Measurements from ENCODE around the gene TRABD2B. TPM values are rescaled to one million over a fixed set of nuclear protein-coding genes. Genes with fewer than 3 reads are reported as not detected.

The TRABD2B gene
- total RNA-seq, 5 donors from 2014 or later (not counting 1 experiment from before 2014, with no cell fraction given): not detected

- ChIA-PET POLR2A (no interaction called here), CTCF (interaction anchor here in 1 of 2 donors (0.6 kb wide), 1 partner anchor 16 kb away, joined by 3 read pairs; no protein-coding TSS in a partner anchor)
- Histone ChIP-seq H3K27ac (ENCODE audit: low read length) (no peak overlapping the region), H3K27me3 (replicated peaks in 1 of 2; ENCODE audit: control insufficient read depth in 2 of 2, extremely low read depth in 1 of 2, insufficient read depth in 2 of 2, low read length in 1 of 2) (peaks cover 0 to 9% of the 10 kb centered on the region in 2 experiments), H3K4me1 (ENCODE audit: control insufficient read depth in 1 of 2, extremely low read depth in 1 of 2, insufficient read depth in 2 of 2, low read length in 2 of 2) (no peaks in the 10 kb centered on the region), H3K9me3 (no peaks in the 10 kb centered on the region), H3K4me3 (ENCODE audit: control insufficient read depth in 1 of 2, extremely low read depth in 1 of 2, low read length in 1 of 2) (no peak overlapping the region), H3K36me3 (ENCODE audit: control insufficient read depth in 2 of 2, extremely low read depth in 1 of 2, insufficient read depth in 1 of 2, low read length in 1 of 2) (no peaks in the 10 kb centered on the region)
- ATAC-seq (replicated peaks in 1 of 4) (no peak), DNase-seq (no peak)
- 80% methylated on average over 1 of the region's 5 CpGs for WGBS (ENCODE audit: insufficient coverage)
- no peaks in the 10 kb centered on the region for H3K36me3 Mint-ChIP-seq
- no peaks in the 10 kb centered on the region for H3K4me1 Mint-ChIP-seq
- no peak overlapping the region for H3K4me3 Mint-ChIP-seq
- peaks cover 0 to 8% of the 10 kb centered on the region in 2 donors for H3K27me3 Mint-ChIP-seq
- H3K9me3 Mint-ChIP-seq: no peaks in the 10 kb centered on the region
- no peak overlapping the region for H3K27ac Mint-ChIP-seq
Observed at GRCh38 chr1:47849591-47850261, 147.5 kb downstream of the TRABD2B start.

GRCh38 chr1:47849005-47849521 lies 148.1 kb downstream of the TRABD2B start:
- no peak for DNase-seq
- 70% methylated on average over 4 of the region's 4 CpGs for WGBS (ENCODE audit: insufficient coverage)
- Histone ChIP-seq H3K4me1 (ENCODE audit: control insufficient read depth in 1 of 2, extremely low read depth in 1 of 2, insufficient read depth in 2 of 2, low read length in 2 of 2) (no peaks in the 10 kb centered on the region), H3K27me3 (replicated peaks in 1 of 2; ENCODE audit: control insufficient read depth in 2 of 2, extremely low read depth in 1 of 2, insufficient read depth in 2 of 2, low read length in 1 of 2) (peaks cover 0 to 13% of the 10 kb centered on the region in 2 experiments), H3K27ac (ENCODE audit: low read length) (no peak overlapping the region), H3K9me3 (no peaks in the 10 kb centered on the region), H3K36me3 (ENCODE audit: control insufficient read depth in 2 of 2, extremely low read depth in 1 of 2, insufficient read depth in 1 of 2, low read length in 1 of 2) (no peaks in the 10 kb centered on the region), H3K4me3 (ENCODE audit: control insufficient read depth in 1 of 2, extremely low read depth in 1 of 2, low read length in 1 of 2) (no peak overlapping the region)
- Mint-ChIP-seq H3K4me3 (no peak overlapping the region), H3K27ac (no peak overlapping the region), H3K9me3 (no peaks in the 10 kb centered on the region), H3K27me3 (peaks cover 4 to 8% of the 10 kb centered on the region in 2 donors), H3K36me3 (no peaks in the 10 kb centered on the region), H3K4me1 (no peaks in the 10 kb centered on the region)
- ATAC-seq (replicated peaks in 1 of 4): no peak
- CTCF ChIA-PET: no interaction called here
- POLR2A ChIA-PET: no interaction called here

GRCh38 chr1:47847763-47848162 lies 149.4 kb downstream of the TRABD2B start:
- Histone ChIP-seq H3K4me3 (ENCODE audit: control insufficient read depth in 1 of 2, extremely low read depth in 1 of 2, low read length in 1 of 2) (no peak overlapping the region), H3K9me3 (no peaks in the 10 kb centered on the region), H3K36me3 (ENCODE audit: control insufficient read depth in 2 of 2, extremely low read depth in 1 of 2, insufficient read depth in 1 of 2, low read length in 1 of 2) (no peaks in the 10 kb centered on the region), H3K27ac (ENCODE audit: low read length) (no peak overlapping the region), H3K4me1 (ENCODE audit: control insufficient read depth in 1 of 2, extremely low read depth in 1 of 2, insufficient read depth in 2 of 2, low read length in 2 of 2) (no peaks in the 10 kb centered on the region), H3K27me3 (replicated peaks in 1 of 2; ENCODE audit: control insufficient read depth in 2 of 2, extremely low read depth in 1 of 2, insufficient read depth in 2 of 2, low read length in 1 of 2) (peaks cover 0 to 21% of the 10 kb centered on the region in 2 experiments)
- H3K4me1 Mint-ChIP-seq: no peaks in the 10 kb centered on the region
- H3K4me3 Mint-ChIP-seq: no peak overlapping the region
- DNase-seq (no peak), ATAC-seq (replicated peaks in 1 of 4) (no peak)
- no peaks in the 10 kb centered on the region for H3K36me3 Mint-ChIP-seq
- peaks cover 11 to 16% of the 10 kb centered on the region in 2 donors for H3K27me3 Mint-ChIP-seq
- ChIA-PET POLR2A (no interaction called here), CTCF (no interaction called here)
- WGBS (ENCODE audit: insufficient coverage): 63% methylated on average over 6 of the region's 9 CpGs
- H3K27ac Mint-ChIP-seq: no peak overlapping the region
- H3K9me3 Mint-ChIP-seq: no peaks in the 10 kb centered on the region

- ChIA-PET CTCF (no interaction called here), POLR2A (no interaction called here)
- peaks cover 11 to 21% of the 10 kb centered on the region in 2 donors for H3K27me3 Mint-ChIP-seq
- no peak overlapping the region for H3K27ac Mint-ChIP-seq
- no peak overlapping the region for H3K27ac ChIP-seq (ENCODE audit: low read length)
- 62% methylated on average over 3 of the region's 3 CpGs for WGBS (ENCODE audit: insufficient coverage)
- H3K27me3 ChIP-seq (replicated peaks in 1 of 2; ENCODE audit: control insufficient read depth in 2 of 2, extremely low read depth in 1 of 2, insufficient read depth in 2 of 2, low read length in 1 of 2): peaks cover 0 to 28% of the 10 kb centered on the region in 2 experiments
- DNase-seq: no peak
- no peaks in the 10 kb centered on the region for H3K4me1 Mint-ChIP-seq
- no peaks in the 10 kb centered on the region for H3K36me3 ChIP-seq (ENCODE audit: control insufficient read depth in 2 of 2, extremely low read depth in 1 of 2, insufficient read depth in 1 of 2, low read length in 1 of 2)
- H3K9me3 Mint-ChIP-seq: no peaks in the 10 kb centered on the region
- no peak overlapping the region for H3K4me3 ChIP-seq (ENCODE audit: control insufficient read depth in 1 of 2, extremely low read depth in 1 of 2, low read length in 1 of 2)
- no peak overlapping the region for H3K4me3 Mint-ChIP-seq
- no peaks in the 10 kb centered on the region for H3K4me1 ChIP-seq (ENCODE audit: control insufficient read depth in 1 of 2, extremely low read depth in 1 of 2, insufficient read depth in 2 of 2, low read length in 2 of 2)
- H3K9me3 ChIP-seq: no peaks in the 10 kb centered on the region
- H3K36me3 Mint-ChIP-seq: no peaks in the 10 kb centered on the region
- no peak for ATAC-seq (replicated peaks in 1 of 4)
Observed at GRCh38 chr1:47844558-47844955, 152.6 kb downstream of the TRABD2B start.

GRCh38 chr1:47843781-47844557 lies 153.2 kb downstream of the TRABD2B start:
- Histone ChIP-seq H3K4me1 (ENCODE audit: control insufficient read depth in 1 of 2, extremely low read depth in 1 of 2, insufficient read depth in 2 of 2, low read length in 2 of 2) (no peaks in the 10 kb centered on the region), H3K36me3 (ENCODE audit: control insufficient read depth in 2 of 2, extremely low read depth in 1 of 2, insufficient read depth in 1 of 2, low read length in 1 of 2) (no peaks in the 10 kb centered on the region), H3K27me3 (replicated peaks in 1 of 2; ENCODE audit: control insufficient read depth in 2 of 2, extremely low read depth in 1 of 2, insufficient read depth in 2 of 2, low read length in 1 of 2) (peaks cover 0 to 33% of the 10 kb centered on the region in 2 experiments), H3K9me3 (no peaks in the 10 kb centered on the region), H3K4me3 (ENCODE audit: control insufficient read depth in 1 of 2, extremely low read depth in 1 of 2, low read length in 1 of 2) (no peak overlapping the region), H3K27ac (ENCODE audit: low read length) (no peak overlapping the region)
- CTCF ChIA-PET: no interaction called here
- peaks cover 11 to 21% of the 10 kb centered on the region in 2 donors for H3K27me3 Mint-ChIP-seq
- POLR2A ChIA-PET: no interaction called here
- H3K36me3 Mint-ChIP-seq: no peaks in the 10 kb centered on the region
- no peak for DNase-seq
- H3K27ac Mint-ChIP-seq: no peak overlapping the region
- H3K9me3 Mint-ChIP-seq: no peaks in the 10 kb centered on the region
- WGBS (ENCODE audit: insufficient coverage): 72% methylated on average over 6 of the region's 10 CpGs
- ATAC-seq (replicated peaks in 1 of 4): no peak
- no peak overlapping the region for H3K4me3 Mint-ChIP-seq
- no peaks in the 10 kb centered on the region for H3K4me1 Mint-ChIP-seq

- H3K4me1 ChIP-seq (ENCODE audit: control insufficient read depth in 1 of 2, extremely low read depth in 1 of 2, insufficient read depth in 2 of 2, low read length in 2 of 2): no peaks in the 10 kb centered on the region
- H3K9me3 ChIP-seq: no peaks in the 10 kb centered on the region
- H3K4me3 ChIP-seq (ENCODE audit: control insufficient read depth in 1 of 2, extremely low read depth in 1 of 2, low read length in 1 of 2): no peak overlapping the region
- no peaks in the 10 kb centered on the region for H3K36me3 Mint-ChIP-seq
- no peak overlapping the region for H3K27ac Mint-ChIP-seq
- H3K9me3 Mint-ChIP-seq: no peaks in the 10 kb centered on the region
- CTCF ChIA-PET: no interaction called here
- DNase-seq (peak in 1 of 35 experiments; percentile 21), ATAC-seq (replicated peaks in 1 of 4) (no peak)
- peaks cover 0 to 33% of the 10 kb centered on the region in 2 experiments for H3K27me3 ChIP-seq (replicated peaks in 1 of 2; ENCODE audit: control insufficient read depth in 2 of 2, extremely low read depth in 1 of 2, insufficient read depth in 2 of 2, low read length in 1 of 2)
- H3K4me3 Mint-ChIP-seq: no peak overlapping the region
- POLR2A ChIA-PET: no interaction called here
- 62% methylated on average over 6 of the region's 6 CpGs for WGBS (ENCODE audit: insufficient coverage)
- no peaks in the 10 kb centered on the region for H3K4me1 Mint-ChIP-seq
- H3K27ac ChIP-seq (ENCODE audit: low read length): no peak overlapping the region
- peaks cover 14 to 21% of the 10 kb centered on the region in 2 donors for H3K27me3 Mint-ChIP-seq
- H3K36me3 ChIP-seq (ENCODE audit: control insufficient read depth in 2 of 2, extremely low read depth in 1 of 2, insufficient read depth in 1 of 2, low read length in 1 of 2): no peaks in the 10 kb centered on the region
Observed at GRCh38 chr1:47843059-47843458, 154.1 kb downstream of the TRABD2B start.
